ENCODE data around the gene TBC1D17. TPM values are rescaled to one million over a fixed set of nuclear protein-coding genes. Genes with fewer than 3 reads are reported as not detected.
A peak's percentile ranks its signal among the peaks of the same experiment; 100 is the strongest.

Gene TBC1D17
- total RNA-seq, 3 donors from 2014 or later: 21.0 to 31.8 (median 30.4) TPM

DNA sequence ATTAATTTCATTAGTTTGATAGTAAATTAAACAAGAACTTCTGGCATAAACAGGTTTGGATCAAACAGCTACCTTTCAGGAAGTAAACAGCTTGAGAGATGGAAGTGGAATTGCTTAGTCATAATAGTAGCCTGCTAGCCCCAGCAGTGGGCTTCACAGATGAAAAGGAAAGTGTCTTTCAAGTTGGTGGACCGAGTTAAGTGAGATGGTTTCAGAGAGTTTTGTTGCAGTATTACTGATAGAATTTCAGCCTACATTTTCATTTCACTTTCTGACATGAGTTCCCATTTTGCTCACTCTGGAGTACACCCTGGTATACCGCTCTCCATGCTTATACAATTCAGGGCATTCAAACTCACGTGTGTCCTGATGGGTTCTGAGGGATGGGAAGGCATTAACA is 28.6 kb upstream of the TBC1D17 start:
- Histone ChIP-seq H3K27me3 (no peaks in the 10 kb centered on the region), H3K9me3 (no peaks in the 10 kb centered on the region), H3K27ac (no peak overlapping the region), H3K36me3 (no peaks in the 10 kb centered on the region), H3K4me3 (no peak overlapping the region), H3K4me1 (peaks cover 0 to 9% of the 10 kb centered on the region in 2 donors)
- no peak for TF ChIP-seq POLR2AphosphoS5 (IDR thresholded peaks at IDR 0.05)
- TF ChIP-seq POLR2A (IDR thresholded peaks at IDR 0.05): no peak
- TF ChIP-seq, protein P1, sequence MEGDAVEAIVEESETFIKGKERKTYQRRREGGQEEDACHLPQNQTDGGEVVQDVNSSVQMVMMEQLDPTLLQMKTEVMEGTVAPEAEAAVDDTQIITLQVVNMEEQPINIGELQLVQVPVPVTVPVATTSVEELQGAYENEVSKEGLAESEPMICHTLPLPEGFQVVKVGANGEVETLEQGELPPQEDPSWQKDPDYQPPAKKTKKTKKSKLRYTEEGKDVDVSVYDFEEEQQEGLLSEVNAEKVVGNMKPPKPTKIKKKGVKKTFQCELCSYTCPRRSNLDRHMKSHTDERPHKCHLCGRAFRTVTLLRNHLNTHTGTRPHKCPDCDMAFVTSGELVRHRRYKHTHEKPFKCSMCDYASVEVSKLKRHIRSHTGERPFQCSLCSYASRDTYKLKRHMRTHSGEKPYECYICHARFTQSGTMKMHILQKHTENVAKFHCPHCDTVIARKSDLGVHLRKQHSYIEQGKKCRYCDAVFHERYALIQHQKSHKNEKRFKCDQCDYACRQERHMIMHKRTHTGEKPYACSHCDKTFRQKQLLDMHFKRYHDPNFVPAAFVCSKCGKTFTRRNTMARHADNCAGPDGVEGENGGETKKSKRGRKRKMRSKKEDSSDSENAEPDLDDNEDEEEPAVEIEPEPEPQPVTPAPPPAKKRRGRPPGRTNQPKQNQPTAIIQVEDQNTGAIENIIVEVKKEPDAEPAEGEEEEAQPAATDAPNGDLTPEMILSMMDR (IDR thresholded peaks at IDR 0.05): no peak
- intact Hi-C loops (cut with DNase I; ENCODE audit: low total_unique reads): no loop called here
- no peak for DNase-seq (ENCODE audit: low spot score in 2 of 2)

DNA sequence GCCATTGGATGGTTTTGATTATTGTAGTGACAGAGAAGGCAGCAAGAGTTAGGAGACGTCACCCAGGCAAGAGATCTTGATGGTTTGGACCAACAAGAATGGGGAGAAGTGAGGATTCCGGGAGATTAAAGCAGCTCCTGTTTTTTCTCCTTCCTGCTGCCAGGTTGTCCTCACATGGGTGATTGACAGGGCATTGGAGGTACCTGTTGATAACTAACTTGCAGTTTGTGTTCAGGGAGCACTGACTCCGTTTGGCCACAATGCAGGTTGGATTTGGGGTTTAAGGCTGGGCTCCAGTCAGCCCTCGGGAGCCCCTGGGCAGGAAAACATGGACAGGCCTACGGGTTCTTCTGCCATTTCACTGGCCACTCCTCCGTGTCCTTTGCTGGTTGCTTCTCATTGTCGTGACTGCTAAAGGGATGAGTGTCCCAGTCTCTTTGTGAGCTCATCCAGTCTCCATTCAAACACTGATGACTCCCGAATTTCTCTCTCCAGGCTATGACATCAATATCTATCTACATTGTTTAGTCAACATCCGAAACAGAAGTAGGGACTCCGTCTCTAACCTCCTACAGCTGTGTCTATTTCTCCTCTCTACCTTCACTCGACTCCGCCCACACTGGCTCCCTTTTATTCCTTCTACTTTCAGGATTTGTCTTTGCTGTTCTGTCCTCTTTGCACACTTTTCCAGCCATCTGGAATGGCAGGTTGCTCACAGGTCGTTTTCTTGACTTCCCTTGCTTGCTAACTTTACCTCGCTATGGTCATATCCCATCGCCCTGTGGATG is 27.9 kb upstream of the TBC1D17 start:
- intact Hi-C loops (cut with DNase I; ENCODE audit: low total_unique reads): no loop called here

DNA sequence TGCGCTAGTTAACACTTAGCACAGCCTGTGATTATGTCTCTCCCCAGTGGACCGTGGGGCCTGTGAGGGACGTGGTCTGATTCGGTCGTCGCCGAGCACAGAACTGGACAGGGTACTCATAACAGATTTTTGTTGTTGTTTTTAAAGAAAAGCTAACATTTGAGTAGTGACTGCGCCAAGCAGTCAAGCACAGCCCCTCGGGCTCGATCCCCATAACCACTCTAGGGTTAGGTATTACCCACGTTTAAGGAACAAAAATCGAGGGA is 27.3 kb upstream of the TBC1D17 start:
- intact Hi-C loops (cut with DNase I; ENCODE audit: low total_unique reads): no loop called here

More for the DNA sequence above, 27.9 kb upstream of the TBC1D17 start:
- no peaks in the 10 kb centered on the region for H3K36me3 ChIP-seq
- H3K4me1 ChIP-seq: peaks cover 0 to 9% of the 10 kb centered on the region in 2 donors
- TF ChIP-seq POLR2A (IDR thresholded peaks at IDR 0.05) (no peak), POLR2AphosphoS5 (IDR thresholded peaks at IDR 0.05) (no peak)
- TF ChIP-seq, protein P1 (IDR thresholded peaks at IDR 0.05): no peak
- H3K27me3 ChIP-seq: no peaks in the 10 kb centered on the region
- peak overlapping the region; percentile 71 to 93 (median 83) for H3K4me3 ChIP-seq
- H3K9me3 ChIP-seq: no peaks in the 10 kb centered on the region
- no peak for DNase-seq (ENCODE audit: low spot score in 2 of 2)
- H3K27ac ChIP-seq: peak overlapping the region; percentile 98 to 100

GRCh38 chr19:49850487-49851342 is 26.8 kb upstream of the TBC1D17 start, which contains the start of gene PTOV1:
TSS of gene PTOV1 (plus strand) at chr19:49851159.
- H3K4me1 ChIP-seq: peaks cover 0 to 9% of the 10 kb centered on the region in 2 donors
- peak; percentile 90 to 92 for DNase-seq (ENCODE audit: low spot score in 2 of 2)
- intact Hi-C loops (cut with DNase I; ENCODE audit: low total_unique reads): no loop called here
- TF ChIP-seq POLR2A (IDR thresholded peaks at IDR 0.05) (peak; percentile 71), POLR2AphosphoS5 (IDR thresholded peaks at IDR 0.05) (peak; percentile 83 to 97 (median 95))
- TF ChIP-seq, protein P1 (IDR thresholded peaks at IDR 0.05): no peak
- no peaks in the 10 kb centered on the region for H3K36me3 ChIP-seq
- H3K4me3 ChIP-seq: peak within 1 kb of the TSS; percentile 71 to 93 (median 83)
- H3K9me3 ChIP-seq: no peaks in the 10 kb centered on the region
- H3K27me3 ChIP-seq: no peaks in the 10 kb centered on the region
- H3K27ac ChIP-seq: peak within 1 kb of the TSS; percentile 98 to 100

More for the DNA sequence above, 27.3 kb upstream of the TBC1D17 start:
- peak overlapping the region; percentile 98 to 100 for H3K27ac ChIP-seq
- peak overlapping the region; percentile 71 to 93 (median 83) for H3K4me3 ChIP-seq
- H3K36me3 ChIP-seq: no peaks in the 10 kb centered on the region
- DNase-seq (ENCODE audit: low spot score in 2 of 2): no peak
- no peaks in the 10 kb centered on the region for H3K9me3 ChIP-seq
- peaks cover 0 to 9% of the 10 kb centered on the region in 2 donors for H3K4me1 ChIP-seq
- TF ChIP-seq, protein P1 (IDR thresholded peaks at IDR 0.05): no peak
- no peak for TF ChIP-seq POLR2AphosphoS5 (IDR thresholded peaks at IDR 0.05)
- H3K27me3 ChIP-seq: no peaks in the 10 kb centered on the region

Measured in breast epithelium (tissue), 4 donors.